MCF 10A (cell line): ENCODE data around the gene KCMF1. TPM values are rescaled to one million over a fixed set of nuclear protein-coding genes. Genes with fewer than 3 reads are reported as not detected.

Source experiments
- BruUV-seq: library from RNA; stranded (reverse); fragments of 400-500 nt; replicated peaks from 2 replicates; lab custom pipeline; 2021; lab: Mats Ljungman, UMichigan
- CTCF ChIA-PET: fragments of 300-600 bp; sonication (Branson Sonifier 250); formaldehyde crosslinking; extraction: SDS; loops from one replicate; lab custom pipeline; 2021; ENCODE audit warnings: antibody characterized with exemption, inconsistent platforms; lab: Yijun Ruan, JAX
- POLR2A ChIA-PET: fragments of 300-600, 350-650 bp; sonication (Branson Sonifier 250); formaldehyde crosslinking; extraction: SDS; loops from one replicate; lab custom pipeline; 2020; ENCODE audit warnings: antibody characterized with exemption, inconsistent platforms; lab: Yijun Ruan, JAX
- DNase-seq: peaks from one replicate; pipeline ENCODE4 v3.0.0-alpha.2; 2018; ENCODE audit not compliant: unreplicated experiment
- H3K27ac Mint-ChIP-seq: one replicate; pipeline ENCODE4 v1.8.0; 2022; ENCODE audit warnings: mild to moderate bottlenecking, low read depth, mixed read lengths; ENCODE audit not compliant: unreplicated experiment
- H3K27me3 Mint-ChIP-seq: one replicate; pipeline ENCODE4 v1.8.0; 2022; ENCODE audit warnings: mixed read lengths; ENCODE audit not compliant: insufficient read depth, unreplicated experiment
- H3K36me3 Mint-ChIP-seq: one replicate; pipeline ENCODE4 v1.8.0; 2022; ENCODE audit warnings: mild to moderate bottlenecking, moderate library complexity, mixed read lengths; ENCODE audit not compliant: insufficient read depth, unreplicated experiment
- H3K4me1 Mint-ChIP-seq: one replicate; pipeline ENCODE4 v1.8.0; 2022; ENCODE audit warnings: mixed read lengths; ENCODE audit not compliant: insufficient read depth, unreplicated experiment
- H3K4me3 Mint-ChIP-seq: one replicate; pipeline ENCODE4 v1.8.0; 2022; ENCODE audit warnings: mild to moderate bottlenecking, moderate library complexity, mixed read lengths; ENCODE audit not compliant: unreplicated experiment
- H3K9me3 Mint-ChIP-seq: one replicate; pipeline ENCODE4 v1.8.0; 2022; ENCODE audit warnings: mixed read lengths; ENCODE audit not compliant: unreplicated experiment
- CTCF ChIP-seq: fragments of 200-600 bp; IDR thresholded peaks from one replicate; pipeline ENCODE4 v1.8.0; 2022; ENCODE audit warnings: antibody characterized with exemption, mild to moderate bottlenecking; ENCODE audit not compliant: unreplicated experiment
- intact Hi-C: fragments of 100-400 bp; cut with micrococcal nuclease; formaldehyde crosslinking; loops from 2 replicates; pipeline ENCODE4 v1.14.1; 2022
- total RNA-seq: library from RNA; stranded (reverse); gene quantifications from 2 replicates; pipeline ENCODE4 v1.2.3, GENCODE V29; 2022

Gene KCMF1
- total RNA-seq, 1 experiment from 2014 or later = 170 TPM

- TF ChIP-seq CTCF = no peak
- Mint-ChIP-seq H3K4me3 (no peak overlapping the region), H3K27ac (no peak overlapping the region), H3K4me1 (no peaks in the 10 kb centered on the region), H3K36me3 (peaks cover 44% of the 10 kb centered on the region), H3K27me3 (no peaks in the 10 kb centered on the region), H3K9me3 (no peaks in the 10 kb centered on the region)
- ChIA-PET POLR2A (interaction anchor here (0.6 to 0.7 kb wide), 2 partner anchors 90 to 116 kb away, joined by 3 read pairs; no protein-coding TSS in a partner anchor), CTCF (interaction anchor here (1.0 to 1.5 kb wide), 4 partner anchors 97 to 278 kb away, joined by 3 to 6 read pairs (median 4); no protein-coding TSS in a partner anchor)
- no peak for DNase-seq
- no TSS peak for BruUV-seq
- intact Hi-C loops = no loop called here
Observed at GRCh38 chr2:85022232-85022631, 51.3 kb downstream of the KCMF1 start.

- H3K27me3 Mint-ChIP-seq = no peaks in the 10 kb centered on the region
- no peak overlapping the region for H3K4me3 Mint-ChIP-seq
- TF ChIP-seq CTCF = no peak
- no TSS peak for BruUV-seq
- peaks cover 62% of the 10 kb centered on the region for H3K36me3 Mint-ChIP-seq
- H3K4me1 Mint-ChIP-seq = no peaks in the 10 kb centered on the region
- ChIA-PET POLR2A (interaction anchor here (0.6 to 1.2 kb wide), 2 partner anchors 104 to 120 kb away, joined by 3 to 5 read pairs; no protein-coding TSS in a partner anchor), CTCF (interaction anchor here (0.6 to 1.0 kb wide), 3 partner anchors 9 to 107 kb away, joined by 3 read pairs; no protein-coding TSS in a partner anchor)
- no peak overlapping the region for H3K27ac Mint-ChIP-seq
- intact Hi-C loops = no loop called here
- no peak for DNase-seq
- no peaks in the 10 kb centered on the region for H3K9me3 Mint-ChIP-seq
Observed at GRCh38 chr2:85024372-85025047, 53.5 kb downstream of the KCMF1 start.

- CTCF ChIA-PET = interaction anchor here (0.6 to 2.0 kb wide), 4 partner anchors 106 to 265 kb away, joined by 3 to 6 read pairs (median 4); no protein-coding TSS in a partner anchor
- POLR2A ChIA-PET = interaction anchor here (0.6 to 0.8 kb wide), 2 partner anchors 15 to 435 kb away, joined by 3 to 4 read pairs; no protein-coding TSS in a partner anchor
- BruUV-seq = no TSS peak
- Mint-ChIP-seq H3K9me3 (no peaks in the 10 kb centered on the region), H3K27ac (no peak overlapping the region), H3K36me3 (peaks cover 83% of the 10 kb centered on the region), H3K4me3 (no peak overlapping the region), H3K27me3 (no peaks in the 10 kb centered on the region), H3K4me1 (no peaks in the 10 kb centered on the region)
- DNase-seq = no peak
- intact Hi-C loops = no loop called here
- TF ChIP-seq CTCF = no peak
Observed at GRCh38 chr2:85032621-85033020, 61.7 kb downstream of the KCMF1 start.

GRCh38 chr2:85033388-85033787 is 62.4 kb downstream of the KCMF1 start:
- peaks cover 78% of the 10 kb centered on the region for H3K36me3 Mint-ChIP-seq
- ChIA-PET CTCF (interaction anchor here (0.6 to 2.0 kb wide), 5 partner anchors 16 to 264 kb away, joined by 3 to 8 read pairs (median 5); no protein-coding TSS in a partner anchor), POLR2A (interaction anchor here (0.8 to 1.1 kb wide), 4 partner anchors 10 to 295 kb away, joined by 3 to 4 read pairs (median 3); partner anchors contain the start of gene TGOLN2)
- no peaks in the 10 kb centered on the region for H3K9me3 Mint-ChIP-seq
- no peaks in the 10 kb centered on the region for H3K4me1 Mint-ChIP-seq
- TF ChIP-seq CTCF = no peak
- intact Hi-C loops = no loop called here
- no peak overlapping the region for H3K27ac Mint-ChIP-seq
- DNase-seq = no peak
- no peak overlapping the region for H3K4me3 Mint-ChIP-seq
- H3K27me3 Mint-ChIP-seq = no peaks in the 10 kb centered on the region
- no TSS peak for BruUV-seq
